HTERT RPE-1 (cell line): ENCODE data around the gene CP.
"Not testable (repeated sequence)": the region's sequence is repeated elsewhere in the genome, so short reads cannot be mapped to it uniquely, and the experiment has no call there.

ENCODE experiments used
- in situ Hi-C: fragments of 300-500 bp; cut with MboI; formaldehyde crosslinking; loops from 4 replicates; pipeline ENCODE4 v1.14.3; 2020; ENCODE audit warnings: low sequenced_read_pairs

Gene CP

DNA sequence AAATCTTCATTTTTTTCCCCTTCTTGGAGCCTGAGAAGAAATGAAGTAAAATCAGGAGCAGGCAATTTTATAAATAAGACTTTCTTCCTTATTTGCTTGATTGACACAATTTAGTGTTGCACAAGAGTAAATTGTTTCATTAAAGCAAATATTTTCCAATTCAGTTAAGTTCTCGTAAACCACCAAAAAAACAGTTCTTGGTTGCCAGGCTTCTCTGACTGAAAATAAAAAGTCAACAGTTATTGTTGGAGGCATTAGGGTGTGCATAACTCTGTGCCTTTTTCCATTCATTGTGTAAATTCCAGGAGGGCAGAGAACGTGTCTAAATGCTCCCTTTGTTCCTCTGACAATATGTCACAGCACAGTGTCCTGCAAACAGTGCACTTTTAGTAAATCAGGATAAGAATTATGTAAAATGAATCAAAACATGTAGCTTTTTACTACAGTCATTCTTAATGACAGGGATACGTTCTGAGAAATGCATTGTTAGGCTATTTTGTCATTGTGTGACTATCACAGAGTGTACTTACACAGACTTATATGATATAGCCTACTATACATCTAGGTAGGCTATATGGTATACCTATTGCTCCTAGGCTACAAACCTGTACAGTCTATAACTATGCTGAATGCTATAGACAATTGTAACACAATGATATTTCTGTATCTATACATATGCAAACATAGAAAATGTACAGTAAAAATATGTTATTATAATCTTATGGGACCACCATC lies at the start of gene CP:
CP (minus strand) TSS at position 47 of the 735 bp plus-strand sequence; CDS start at position 10, 37 bp downstream.
- in situ Hi-C loops: no loop called here

- in situ Hi-C loops: loop anchor here (25.0 kb wide), 1 partner anchor 217 kb away; no protein-coding TSS in a partner anchor
Measured at GRCh38 chr3:149270180-149270579, 48.6 kb upstream of the CP start.

DNA sequence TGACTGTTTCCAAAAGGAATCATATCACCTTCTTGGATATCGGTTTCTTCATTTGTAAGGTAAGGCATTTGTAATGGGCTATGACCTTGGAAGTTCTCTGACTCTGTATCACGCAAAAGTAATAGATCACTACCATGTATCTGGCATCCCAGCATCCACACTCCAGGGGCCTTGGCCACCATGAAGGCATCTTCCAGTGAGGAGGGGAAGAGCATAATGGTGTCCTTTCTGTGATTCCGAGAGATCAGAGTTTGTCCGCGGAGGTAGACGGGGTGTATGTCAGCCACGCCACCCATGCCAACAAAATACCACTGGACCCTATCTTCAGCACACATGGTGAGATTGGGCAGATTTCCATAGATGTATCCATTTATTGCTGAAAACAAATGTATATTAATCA lies 48.1 kb upstream of the CP start:
- in situ Hi-C loops: loop anchor here (25.0 kb wide), 1 partner anchor 218 kb away; no protein-coding TSS in a partner anchor

DNA sequence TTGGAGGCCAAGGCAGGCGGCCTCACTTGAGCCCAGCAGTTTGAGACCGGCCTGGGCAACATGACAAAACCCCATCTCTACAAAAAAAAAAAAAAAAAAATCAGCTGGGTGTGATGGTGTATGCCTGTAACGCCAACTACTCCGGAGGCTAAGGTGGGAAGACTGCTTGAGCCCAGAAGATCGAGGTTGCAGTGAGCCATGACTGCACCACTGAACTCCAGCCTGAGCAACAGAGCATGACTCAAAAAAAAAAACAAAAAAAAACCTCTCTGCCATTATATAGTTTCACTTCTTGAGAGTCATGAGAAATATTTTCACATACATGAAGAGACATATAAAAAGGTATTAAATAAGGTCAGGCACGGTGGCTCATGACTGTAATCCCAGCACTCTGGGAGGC lies 45.9 kb upstream of the CP start:
- in situ Hi-C loops: loop anchor here (25.0 kb wide), 1 partner anchor 220 kb away; no protein-coding TSS in a partner anchor

DNA sequence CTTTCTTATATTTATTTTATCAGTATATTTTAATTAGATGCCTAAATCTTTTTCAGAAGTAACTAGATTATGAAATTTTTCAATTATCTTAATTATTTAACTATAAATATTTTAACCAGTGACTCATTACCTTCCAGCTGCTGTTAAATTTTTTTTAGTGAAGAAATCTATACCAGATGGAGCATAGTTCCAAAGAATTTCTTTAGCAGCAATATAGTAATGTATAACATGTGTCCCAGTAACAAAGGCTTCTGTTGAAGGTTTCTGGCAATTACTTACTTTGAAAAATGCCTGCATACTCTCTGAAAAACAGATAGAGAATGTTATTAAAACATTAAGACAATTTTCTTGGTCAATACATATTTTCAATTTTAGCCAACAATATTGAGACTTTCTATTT lies 45.1 kb upstream of the CP start:
- in situ Hi-C loops: loop anchor here (25.0 kb wide), 1 partner anchor 221 kb away; no protein-coding TSS in a partner anchor

- in situ Hi-C loops: loop anchor here (25.0 kb wide), 1 partner anchor 223 kb away; no protein-coding TSS in a partner anchor
Measured at GRCh38 chr3:149263856-149264255, 42.2 kb upstream of the CP start.

- in situ Hi-C loops: loop anchor here (25.0 kb wide), 1 partner anchor 229 kb away; no protein-coding TSS in a partner anchor
Measured at GRCh38 chr3:149258714-149259113, 37.1 kb upstream of the CP start.

DNA sequence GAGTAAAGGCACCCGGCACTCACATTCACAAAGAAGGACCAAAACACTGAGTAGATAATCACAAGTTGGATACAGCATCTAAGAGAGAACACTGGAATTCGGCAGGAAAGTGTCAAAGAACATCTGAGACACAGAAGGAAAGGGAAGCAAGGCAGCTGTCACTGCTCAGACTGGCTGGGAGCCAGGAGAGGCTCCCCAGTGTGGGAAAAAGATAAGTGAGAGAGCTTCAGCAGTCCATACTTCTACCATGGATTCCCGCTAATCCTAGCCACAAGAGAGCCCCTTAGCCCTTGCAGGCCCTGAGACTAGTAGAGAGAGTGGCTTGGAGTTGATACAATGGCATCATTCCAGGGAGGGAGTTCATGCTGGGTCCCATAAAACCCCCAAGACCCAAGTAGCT lies 36.7 kb upstream of the CP start:
- in situ Hi-C loops: loop anchor here (25.0 kb wide), 1 partner anchor 229 kb away; no protein-coding TSS in a partner anchor

- in situ Hi-C loops: loop anchor here (25.0 kb wide), 1 partner anchor 235 kb away; no protein-coding TSS in a partner anchor
Measured at GRCh38 chr3:149252272-149252671, 30.6 kb upstream of the CP start.

DNA sequence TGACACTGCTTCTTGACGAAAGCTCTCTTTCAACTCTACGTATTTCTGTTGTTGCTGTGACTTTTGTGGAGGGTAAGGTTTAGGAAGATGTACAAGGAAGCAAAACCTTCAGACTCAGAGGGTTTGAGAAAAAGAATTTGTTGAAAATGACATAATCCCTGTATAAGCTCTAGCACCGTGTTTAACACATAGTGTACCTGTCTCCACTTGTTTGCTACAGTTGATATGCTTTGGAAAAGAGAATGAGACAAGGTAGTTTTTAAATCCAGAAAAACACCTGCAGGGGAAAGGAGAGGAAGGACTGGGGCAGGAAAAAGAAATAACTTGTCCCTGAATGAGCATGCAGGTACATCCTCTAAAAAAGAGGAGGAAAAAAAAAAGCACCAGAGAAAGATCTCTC lies 29.6 kb upstream of the CP start:
- in situ Hi-C loops: loop anchor here (25.0 kb wide), 1 partner anchor 236 kb away; no protein-coding TSS in a partner anchor

DNA sequence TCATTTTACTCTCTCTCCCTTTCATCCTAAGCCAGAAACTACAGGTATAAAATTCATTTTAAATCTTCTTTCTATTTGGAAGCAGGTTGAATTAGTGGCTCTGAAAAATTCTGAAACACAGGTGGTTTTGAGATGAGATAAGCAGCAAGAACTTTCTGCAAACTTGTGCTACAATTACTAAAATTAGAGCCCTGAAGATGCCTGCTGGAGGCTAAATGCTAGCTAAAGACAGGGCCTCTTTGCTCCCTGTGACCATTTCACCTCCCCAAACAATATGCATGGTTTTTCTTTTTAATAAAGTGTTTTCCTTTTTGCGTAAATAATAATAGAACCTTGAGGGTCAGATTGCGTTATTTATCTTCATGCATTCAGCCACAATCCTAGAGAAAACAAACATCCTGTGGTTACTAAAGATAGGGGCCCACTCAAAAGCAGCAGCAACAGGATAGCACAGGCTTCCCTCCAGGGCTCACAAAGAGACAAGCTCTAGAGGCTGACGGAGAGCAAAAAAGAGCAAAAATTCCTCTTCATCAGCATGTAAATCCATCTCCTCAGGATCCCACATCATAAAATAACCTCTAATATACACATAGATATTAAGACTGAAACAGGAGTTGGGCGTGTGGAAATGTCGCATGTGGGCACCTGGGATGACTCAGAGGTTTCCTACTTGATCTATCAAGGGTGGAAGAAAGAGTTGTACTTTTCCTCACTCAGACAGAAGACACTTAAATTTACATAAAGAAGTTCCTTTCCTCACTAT lies 26.5 kb upstream of the CP start:
- in situ Hi-C loops: no loop called here

DNA sequence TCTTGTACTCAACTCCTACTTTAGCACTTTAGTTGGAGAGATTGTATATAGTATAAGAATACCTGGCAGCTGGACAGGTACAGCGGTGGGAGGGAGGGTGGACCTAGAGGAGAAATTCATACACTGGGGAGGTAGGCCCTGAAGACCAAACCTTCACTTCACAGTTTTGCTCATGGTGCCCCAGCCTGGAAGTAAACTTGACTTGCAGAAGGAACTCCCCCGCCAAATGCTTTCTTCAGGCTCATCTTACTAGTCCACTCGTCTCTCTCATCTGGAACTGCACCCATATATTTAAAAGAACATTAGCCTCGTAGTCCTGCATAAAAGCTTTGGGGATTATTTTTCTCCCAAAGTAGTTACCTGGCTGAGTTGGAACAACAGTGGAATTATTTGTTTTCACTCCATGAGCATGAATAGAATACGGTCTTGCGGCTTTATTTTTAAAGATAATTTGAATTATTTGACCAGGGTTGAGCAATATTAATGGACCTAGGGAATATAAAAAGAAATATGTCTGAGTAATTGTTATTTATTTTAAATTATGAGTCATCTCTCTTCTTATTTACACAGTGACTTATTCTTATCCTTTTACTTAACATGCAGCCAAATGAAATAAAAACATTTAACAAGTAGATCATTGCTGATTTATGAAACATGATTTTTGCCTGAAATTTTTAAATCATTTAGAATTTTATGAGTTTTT lies 25.5 kb upstream of the CP start:
- in situ Hi-C loops: no loop called here

DNA sequence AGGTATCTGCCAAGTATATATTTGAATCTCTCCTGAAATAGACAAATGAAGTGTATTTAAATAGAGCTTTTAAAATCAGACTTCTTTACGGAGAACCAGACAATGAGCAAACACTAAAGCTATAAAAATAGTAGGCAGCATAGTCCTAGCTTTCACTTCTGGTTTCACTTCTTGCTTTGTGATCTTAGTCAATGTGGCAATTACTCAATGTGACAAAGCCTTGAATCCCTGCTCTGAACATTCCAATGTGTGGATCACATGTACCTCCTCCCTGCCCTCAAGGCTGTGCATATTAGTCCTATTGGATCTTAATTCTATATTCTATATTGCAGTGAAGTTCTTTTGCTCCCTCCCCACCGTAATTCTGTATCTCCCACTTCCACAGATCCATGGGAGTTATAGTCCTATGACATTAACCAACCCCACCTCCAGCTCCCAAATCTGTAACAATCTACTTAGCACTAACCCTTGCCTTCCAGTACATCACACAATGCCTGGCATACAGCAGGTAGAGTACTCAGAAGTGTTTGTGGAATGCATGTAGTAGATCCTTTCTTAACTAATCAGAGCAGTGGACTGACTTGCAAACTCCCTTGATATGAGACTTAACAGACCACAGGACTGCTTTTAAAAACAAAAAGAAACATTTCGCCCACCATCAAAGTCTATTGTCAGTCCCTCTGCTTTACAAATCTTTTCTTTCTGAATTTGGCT lies 24.3 kb upstream of the CP start:
- in situ Hi-C loops: no loop called here

DNA sequence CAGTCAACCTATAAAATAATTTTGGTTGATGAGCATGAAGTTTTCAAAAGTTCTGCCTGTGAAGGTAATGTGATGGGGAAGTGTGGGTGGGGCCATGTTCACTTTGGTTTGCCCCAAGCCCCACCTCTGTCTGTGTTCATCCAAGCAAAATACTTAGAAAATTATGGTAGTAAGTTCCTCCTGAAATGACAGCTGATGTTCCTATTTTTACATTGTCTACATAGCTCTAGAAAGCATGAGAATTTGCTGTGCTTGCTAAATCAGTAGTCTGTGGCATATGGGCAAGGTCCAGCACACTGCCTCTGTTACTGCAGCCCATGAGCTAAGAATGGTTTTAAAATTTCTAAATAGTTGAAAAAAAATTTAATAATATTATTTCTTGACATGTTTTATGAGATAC lies 21.9 kb upstream of the CP start:
- in situ Hi-C loops: no loop called here

DNA sequence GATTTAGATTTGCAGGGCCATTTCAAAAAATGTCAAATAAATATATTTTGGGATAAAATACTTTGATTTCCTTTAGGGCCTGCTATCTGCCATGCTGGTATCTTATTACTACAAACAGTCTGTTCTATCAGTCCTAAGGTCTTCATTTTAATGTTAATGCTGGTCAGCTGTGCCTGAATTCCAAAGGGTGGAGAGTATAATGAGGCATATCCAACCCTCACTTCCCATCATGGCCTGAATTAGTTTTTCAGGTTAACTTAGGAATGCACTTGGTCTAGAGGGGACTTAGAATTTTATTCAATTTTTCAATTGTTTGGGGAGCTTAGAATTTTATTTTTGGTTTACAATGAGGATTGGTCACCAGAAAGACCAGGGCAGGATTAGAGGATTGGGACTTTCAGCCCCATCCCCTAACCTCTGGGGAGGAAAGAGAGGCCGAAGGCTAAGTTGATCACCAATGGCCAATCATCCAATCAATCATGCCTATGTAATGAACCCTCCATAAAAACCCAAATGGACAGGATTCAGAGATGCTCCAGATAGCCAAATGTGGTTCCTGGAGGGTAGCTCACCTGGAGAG lies 17.8 kb upstream of the CP start:
- in situ Hi-C loops: no loop called here

DNA sequence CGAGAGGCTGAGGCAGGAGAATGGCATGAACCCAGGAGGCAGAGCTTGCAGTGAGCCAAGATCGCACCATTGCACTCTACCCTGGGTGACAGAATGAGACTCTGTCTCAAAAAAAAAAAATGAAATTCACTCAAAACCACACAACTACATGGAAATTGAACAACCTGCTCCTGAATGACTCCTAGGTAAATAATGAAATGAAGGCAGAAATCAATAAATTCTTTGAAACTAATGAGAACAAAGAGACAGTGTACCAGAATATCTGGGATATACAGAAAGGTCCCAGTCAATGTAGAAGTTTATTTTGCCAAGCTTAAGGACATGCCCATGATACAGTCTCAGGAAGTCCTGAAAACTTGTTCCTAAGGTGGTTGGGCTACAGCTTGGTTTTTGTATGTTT lies 16.6 kb upstream of the CP start:
- in situ Hi-C loops: not testable (repeated sequence)

DNA sequence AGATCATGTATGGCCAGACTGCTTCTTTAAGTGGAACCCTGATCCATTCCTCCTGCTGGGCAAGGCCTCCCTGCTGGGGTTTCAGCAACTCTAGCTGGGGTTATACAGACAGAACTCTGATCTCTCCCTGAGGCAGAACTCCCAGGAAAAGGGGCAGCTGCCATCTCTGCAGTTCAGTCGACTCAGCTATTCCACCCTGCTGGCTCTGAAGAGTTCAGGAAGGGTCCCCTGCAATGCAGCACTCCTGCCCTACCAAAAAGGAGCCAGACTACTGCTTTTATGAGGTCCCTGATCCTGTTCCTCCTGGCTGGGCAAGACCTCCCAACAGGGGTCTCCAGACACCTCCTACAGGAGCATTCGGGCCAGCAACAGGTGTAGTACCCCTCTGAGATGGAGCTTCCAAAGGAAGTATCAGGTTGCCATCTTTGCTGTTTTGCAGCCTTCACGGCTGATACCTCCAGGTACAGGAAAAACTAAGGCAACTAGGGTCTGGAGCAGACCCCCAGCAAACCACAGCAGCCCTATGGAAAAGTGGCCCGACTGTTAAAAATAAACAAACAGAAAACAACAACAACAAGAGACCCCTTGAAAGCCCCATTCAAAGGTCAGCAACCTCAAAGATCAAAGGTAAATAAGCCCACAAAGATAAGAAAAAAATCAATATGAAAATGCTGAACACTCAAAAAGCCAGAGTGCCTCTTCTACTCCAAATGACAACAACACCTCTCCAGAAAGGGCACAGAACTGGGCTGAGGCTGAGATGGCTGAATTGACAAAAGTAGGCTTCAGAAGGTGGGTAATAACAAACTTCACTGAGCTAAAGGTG lies 14.2 kb upstream of the CP start:
- in situ Hi-C loops: no loop called here

- in situ Hi-C loops: no loop called here
Measured at GRCh38 chr3:149234671-149235245, 13.1 kb upstream of the CP start.

DNA sequence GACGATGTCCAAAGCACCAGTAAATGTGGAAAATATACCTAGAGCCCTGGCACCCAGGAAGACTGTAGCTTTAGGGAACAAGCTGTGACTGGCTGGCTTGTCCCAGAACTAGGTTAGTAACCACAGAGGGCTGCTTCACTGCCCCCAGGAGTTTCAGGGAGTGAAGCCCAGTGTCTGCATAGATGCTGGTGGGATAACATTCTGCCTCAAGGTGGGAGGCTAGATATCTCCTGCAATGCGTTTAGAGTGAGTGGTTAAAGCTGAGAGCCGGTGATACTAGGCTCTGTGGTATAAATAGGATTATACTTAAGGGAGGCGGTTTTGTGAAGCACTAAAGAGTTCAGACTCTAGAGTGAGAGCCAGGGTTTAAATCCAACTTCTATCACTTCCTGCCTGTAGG lies 11.7 kb upstream of the CP start:
- in situ Hi-C loops: no loop called here
